H9 (cell line): ENCODE measurements around the gene HHAT. TPM values are rescaled to one million over a fixed set of nuclear protein-coding genes. Genes with fewer than 3 reads are reported as not detected.

ENCODE experiments used
- DNase-seq: peaks from one replicate; pipeline ENCODE4 v3.0.0-alpha.2; 2017
- H2AFZ ChIP-seq: one replicate; pipeline ENCODE4 v1.6.1; 2013; ENCODE audit warnings: mild to moderate bottlenecking, low read length, control low read depth, moderate library complexity
- H2AK5ac ChIP-seq: 2 replicates; pipeline ENCODE4 v1.6.1; 2013; ENCODE audit warnings: low read length, control low read depth, mixed read lengths; ENCODE audit not compliant: insufficient read length
- H2BK120ac ChIP-seq: one replicate; pipeline ENCODE4 v1.6.1; 2013; ENCODE audit warnings: low read depth, mild to moderate bottlenecking, low read length, control low read depth, inconsistent platforms; ENCODE audit not compliant: poor library complexity, severe bottlenecking
- H2BK12ac ChIP-seq: 2 replicates; pipeline ENCODE4 v1.6.1; 2013; ENCODE audit warnings: low read length, control low read depth, mixed read lengths, low read depth; ENCODE audit not compliant: insufficient read length
- H2BK15ac ChIP-seq: 2 replicates; pipeline ENCODE4 v1.6.1; 2013; ENCODE audit warnings: low read depth, low read length, control low read depth
- H2BK20ac ChIP-seq: one replicate; pipeline ENCODE4 v1.6.1; 2013; ENCODE audit warnings: low read depth, mild to moderate bottlenecking, low read length, control low read depth, inconsistent platforms; ENCODE audit not compliant: poor library complexity, severe bottlenecking
- H2BK5ac ChIP-seq: 2 replicates; pipeline ENCODE4 v1.6.1; 2013; ENCODE audit warnings: low read length, control low read depth, mixed read lengths; ENCODE audit not compliant: insufficient read length
- H3K14ac ChIP-seq: 2 replicates; pipeline ENCODE4 v1.6.1; 2013; ENCODE audit warnings: low read length, control low read depth; ENCODE audit not compliant: insufficient read depth
- H3K18ac ChIP-seq: 2 replicates; pipeline ENCODE4 v1.6.1; 2013; ENCODE audit warnings: low read depth, mild to moderate bottlenecking, mixed read lengths, low read length, control low read depth; ENCODE audit not compliant: insufficient read length
- H3K23ac ChIP-seq: 2 replicates; pipeline ENCODE4 v1.6.1; 2013; ENCODE audit warnings: low read length, control low read depth, mixed read lengths, low read depth; ENCODE audit not compliant: insufficient read length
- H3K23me2 ChIP-seq: 2 replicates; pipeline ENCODE4 v1.6.1; 2013; ENCODE audit warnings: low read depth, mild to moderate bottlenecking, mixed read lengths, low read length, control low read depth; ENCODE audit not compliant: insufficient read length, poor library complexity, severe bottlenecking
- H3K27ac ChIP-seq: 2 replicates; pipeline ENCODE4 v1.5.1; 2013; ENCODE audit warnings: low read length, control low read depth, mixed read lengths, low read depth; ENCODE audit not compliant: insufficient read length
- H3K27me3 ChIP-seq: 2 replicates; pipeline ENCODE4 v1.6.1; 2013; ENCODE audit warnings: low read length, control low read depth, inconsistent platforms; ENCODE audit not compliant: insufficient read depth
- H3K4ac ChIP-seq: 2 replicates; pipeline ENCODE4 v1.6.1; 2013; ENCODE audit warnings: low read depth, mild to moderate bottlenecking, control low read depth, inconsistent platforms, low read length, moderate library complexity
- H3K4me1 ChIP-seq: 2 replicates; pipeline ENCODE4 v1.6.1; 2013; ENCODE audit warnings: low read length, control low read depth, inconsistent platforms; ENCODE audit not compliant: insufficient read depth
- H3K4me2 ChIP-seq: 2 replicates; pipeline ENCODE4 v1.6.1; 2013; ENCODE audit warnings: low read length, control low read depth, mixed read lengths; ENCODE audit not compliant: insufficient read length, insufficient read depth
- H3K56ac ChIP-seq: 2 replicates; pipeline ENCODE4 v1.6.1; 2013; ENCODE audit warnings: low read depth, mild to moderate bottlenecking, mixed read lengths, low read length, control low read depth; ENCODE audit not compliant: insufficient read length
- H3K79me1 ChIP-seq: 2 replicates; pipeline ENCODE4 v1.6.1; 2013; ENCODE audit warnings: low read depth, mild to moderate bottlenecking, moderate library complexity, low read length, control low read depth, inconsistent platforms; ENCODE audit not compliant: insufficient read depth, poor library complexity, severe bottlenecking
- H3K79me2 ChIP-seq: 2 replicates; pipeline ENCODE4 v1.6.1; 2013; ENCODE audit warnings: low read length, control low read depth, inconsistent platforms; ENCODE audit not compliant: insufficient read depth
- H3K9ac ChIP-seq: 2 replicates; pipeline ENCODE4 v1.6.1; 2013; ENCODE audit warnings: low read length, control low read depth, mixed read lengths; ENCODE audit not compliant: insufficient read length; ENCODE audit errors: extremely low read depth
- H3K9me3 ChIP-seq: one replicate; pipeline ENCODE4 v1.6.1; 2013; ENCODE audit warnings: low read depth, low read length, inconsistent platforms; ENCODE audit not compliant: control insufficient read depth
- H3T11ph ChIP-seq: one replicate; pipeline ENCODE4 v1.6.1; 2013; ENCODE audit warnings: mild to moderate bottlenecking, low read length, control low read depth, inconsistent platforms
- H4K20me1 ChIP-seq: one replicate; pipeline ENCODE4 v1.6.1; 2013; ENCODE audit not compliant: control insufficient read depth, insufficient read length, insufficient read depth
- H4K5ac ChIP-seq: 2 replicates; pipeline ENCODE4 v1.6.1; 2013; ENCODE audit warnings: low read depth, mild to moderate bottlenecking, mixed read lengths, low read length, control low read depth; ENCODE audit not compliant: insufficient read length
- H4K8ac ChIP-seq: replicated peaks from 2 replicates; pipeline ENCODE4 v1.6.1; 2013; ENCODE audit warnings: low read length, control low read depth, mixed read lengths, low read depth; ENCODE audit not compliant: insufficient read length
- H4K91ac ChIP-seq: 2 replicates; pipeline ENCODE4 v1.6.1; 2013; ENCODE audit warnings: low read depth, mild to moderate bottlenecking, moderate library complexity, mixed read lengths, low read length, control low read depth; ENCODE audit not compliant: insufficient read length
- H3K27ac Mint-ChIP-seq, 3 experiments: 2 replicates in 2 of 3; 3 replicates in 1 of 3; pipeline ENCODE4 v1.8.0; 2020 to 2021; ENCODE audit warnings: mixed read lengths in 3 of 3, mild to moderate bottlenecking in 1 of 3, moderate library complexity in 1 of 3
- H3K27me3 Mint-ChIP-seq: 2 replicates; pipeline ENCODE4 v1.8.0; 2021; ENCODE audit warnings: low read depth, mild to moderate bottlenecking, moderate library complexity, mixed read lengths
- H3K36me3 Mint-ChIP-seq, 3 experiments: 2 replicates in 2 of 3; 3 replicates in 1 of 3; pipeline ENCODE4 v1.8.0; 2020 to 2021; ENCODE audit warnings: low read depth in 3 of 3, mixed read lengths in 3 of 3; ENCODE audit not compliant: insufficient read depth in 1 of 3
- H3K4me1 Mint-ChIP-seq, 2 experiments: 2 replicates each; pipeline ENCODE4 v1.8.0; 2020; ENCODE audit warnings: mixed read lengths in 2 of 2
- H3K4me3 Mint-ChIP-seq, 2 experiments: 2 replicates in 1 of 2; 3 replicates in 1 of 2; pipeline ENCODE4 v1.8.0; 2020 to 2021; ENCODE audit warnings: mild to moderate bottlenecking in 2 of 2, mixed read lengths in 2 of 2, moderate library complexity in 1 of 2
- H3K9me3 Mint-ChIP-seq, 2 experiments: 2 replicates in 1 of 2; 3 replicates in 1 of 2; pipeline ENCODE4 v1.8.0; 2020; ENCODE audit warnings: mild to moderate bottlenecking in 2 of 2, mixed read lengths in 2 of 2, moderate library complexity in 1 of 2
- WGBS: extraction: QIAGEN DNeasy Blood & Tissue Kit; methylation state at CpG from one replicate; pipeline ENCODE4 v1.1.7; 2013; ENCODE audit warnings: missing lambda C conversion rate, low lambda C conversion rate, mixed read lengths; ENCODE audit not compliant: insufficient read length; ENCODE audit errors: extremely low coverage; 5-methylcytosine and 5-hydroxymethylcytosine counted together
- total RNA-seq: library from RNA; stranded (reverse); gene quantifications from 2 replicates; pipeline ENCODE4 v1.2.1, GENCODE V29; 2021
- TF ChIP-seq, protein P1 (sequence below): fragments of 200-600 bp; sonication (generic); conservative IDR thresholded peaks from 3 replicates; pipeline ENCODE4 v1.8.0; 2021; ENCODE audit warnings: antibody characterized with exemption, mild to moderate bottlenecking

Gene HHAT
- total RNA-seq, 1 experiment from 2014 or later: 0.48 TPM

GRCh38 chr1:210477328-210477924 lies 148.7 kb downstream of the HHAT start:
- Histone ChIP-seq H3K23ac (no peak overlapping the region), H2BK12ac (no peak overlapping the region), H3T11ph (no peak overlapping the region), H2BK120ac (no peak overlapping the region), H3K4me1 (peaks cover 6% of the 10 kb centered on the region; the same call in 1 of the 2 replicates), H3K56ac (no peak overlapping the region), H3K14ac (no peak overlapping the region), H2AFZ (no peak overlapping the region), H3K79me2 (no peaks in the 10 kb centered on the region), H3K23me2 (no peaks in the 10 kb centered on the region), H3K79me1 (no peaks in the 10 kb centered on the region), H2AK5ac (no peak overlapping the region), H4K91ac (no peak overlapping the region), H3K27me3 (no peaks in the 10 kb centered on the region), H3K9ac (no peak overlapping the region), H3K18ac (no peak overlapping the region), H2BK5ac (no peak overlapping the region), H3K27ac (no peak overlapping the region), H4K5ac (no peak overlapping the region), H2BK15ac (no peak overlapping the region), H2BK20ac (no peak overlapping the region), H3K9me3 (no peaks in the 10 kb centered on the region), H4K8ac (no peak overlapping the region), H4K20me1 (no peaks in the 10 kb centered on the region), H3K4me2 (no peak overlapping the region), H3K4ac (no peak overlapping the region)
- TF ChIP-seq, protein P1, sequence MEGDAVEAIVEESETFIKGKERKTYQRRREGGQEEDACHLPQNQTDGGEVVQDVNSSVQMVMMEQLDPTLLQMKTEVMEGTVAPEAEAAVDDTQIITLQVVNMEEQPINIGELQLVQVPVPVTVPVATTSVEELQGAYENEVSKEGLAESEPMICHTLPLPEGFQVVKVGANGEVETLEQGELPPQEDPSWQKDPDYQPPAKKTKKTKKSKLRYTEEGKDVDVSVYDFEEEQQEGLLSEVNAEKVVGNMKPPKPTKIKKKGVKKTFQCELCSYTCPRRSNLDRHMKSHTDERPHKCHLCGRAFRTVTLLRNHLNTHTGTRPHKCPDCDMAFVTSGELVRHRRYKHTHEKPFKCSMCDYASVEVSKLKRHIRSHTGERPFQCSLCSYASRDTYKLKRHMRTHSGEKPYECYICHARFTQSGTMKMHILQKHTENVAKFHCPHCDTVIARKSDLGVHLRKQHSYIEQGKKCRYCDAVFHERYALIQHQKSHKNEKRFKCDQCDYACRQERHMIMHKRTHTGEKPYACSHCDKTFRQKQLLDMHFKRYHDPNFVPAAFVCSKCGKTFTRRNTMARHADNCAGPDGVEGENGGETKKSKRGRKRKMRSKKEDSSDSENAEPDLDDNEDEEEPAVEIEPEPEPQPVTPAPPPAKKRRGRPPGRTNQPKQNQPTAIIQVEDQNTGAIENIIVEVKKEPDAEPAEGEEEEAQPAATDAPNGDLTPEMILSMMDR: 0 out of 3 replicates have a peak, but pooled peaks have one; percentile 16
- no peak for DNase-seq
- Mint-ChIP-seq H3K36me3 (no peaks in the 10 kb centered on the region), H3K27me3 (no peaks in the 10 kb centered on the region; the same call in 1 of the 2 replicates), H3K9me3 (no peaks in the 10 kb centered on the region), H3K27ac (no peak overlapping the region; a peak in 1 of 7 replicates), H3K4me1 (peaks cover 29 to 31% of the 10 kb centered on the region in 2 experiments), H3K4me3 (no peak overlapping the region)
- no CpG with 5 or more reads among the region's 5 CpGs for WGBS
